GM23338 (cell line): ENCODE data around the gene PLSCR2. TPM values are rescaled to one million over a fixed set of nuclear protein-coding genes. Genes with fewer than 3 reads are reported as not detected.

Experiments
- ATAC-seq: fragments of 200-7000 bp; cut with Tn5 transposase; 3 replicates; pipeline ENCODE4 v1.9.1; 2020
- DNase-seq: peaks from one replicate; pipeline ENCODE4 v3.0.0-alpha.2; 2015; ENCODE audit warnings: low spot score
- H2AFZ ChIP-seq: fragments of 200-600 bp; sonication (generic); 2 replicates; pipeline ENCODE4 v1.8.0; 2016; ENCODE audit warnings: antibody characterized with exemption, mild to moderate bottlenecking, moderate library complexity
- H3F3A ChIP-seq: fragments of 200-600 bp; sonication (generic); replicated peaks from 2 replicates; pipeline ENCODE4 v1.8.0; 2017; ENCODE audit warnings: antibody characterized with exemption, mixed run types, low read depth
- H3K27ac ChIP-seq: fragments of 200-600 bp; sonication (generic); 2 replicates; pipeline ENCODE4 v1.6.1; 2016; ENCODE audit warnings: low read depth
- H3K27me3 ChIP-seq: fragments of 200-600 bp; sonication (generic); 2 replicates; pipeline ENCODE4 v1.8.0; 2016; ENCODE audit warnings: mild to moderate bottlenecking, mixed run types, moderate library complexity; ENCODE audit not compliant: insufficient read depth
- H3K36me3 ChIP-seq: fragments of 200-600 bp; sonication (generic); 2 replicates; pipeline ENCODE4 v1.8.0; 2016; ENCODE audit warnings: mild to moderate bottlenecking; ENCODE audit not compliant: insufficient read depth
- H3K4me1 ChIP-seq: fragments of 200-600 bp; sonication (generic); 2 replicates; pipeline ENCODE4 v1.8.0; 2016; ENCODE audit warnings: mild to moderate bottlenecking, moderate library complexity; ENCODE audit not compliant: insufficient read depth
- H3K4me2 ChIP-seq: fragments of 200-600 bp; sonication (generic); 2 replicates; pipeline ENCODE4 v1.7.1; 2017; ENCODE audit warnings: mixed run types
- H3K4me3 ChIP-seq: fragments of 200-600 bp; sonication (generic); 2 replicates; pipeline ENCODE4 v1.6.1; 2016; ENCODE audit warnings: mixed run types
- H3K79me2 ChIP-seq: fragments of 200-600 bp; sonication (generic); replicated peaks from 2 replicates; pipeline ENCODE4 v1.8.0; 2017; ENCODE audit warnings: mild to moderate bottlenecking; ENCODE audit not compliant: insufficient read depth
- H3K9me2 ChIP-seq: fragments of 200-600 bp; sonication (generic); 2 replicates; pipeline ENCODE4 v1.8.0; 2017; ENCODE audit not compliant: insufficient read depth
- H4K20me1 ChIP-seq: fragments of 200-600 bp; sonication (generic); replicated peaks from 2 replicates; pipeline ENCODE4 v1.8.0; 2017; ENCODE audit warnings: mild to moderate bottlenecking; ENCODE audit not compliant: insufficient read depth
- H3K27ac Mint-ChIP-seq: 2 replicates; pipeline ENCODE4 v1.8.0; 2020; ENCODE audit warnings: inconsistent platforms, mild to moderate bottlenecking, moderate library complexity, mixed read lengths
- H3K27me3 Mint-ChIP-seq: 3 replicates; pipeline ENCODE4 v1.8.0; 2022; ENCODE audit warnings: low read depth, mild to moderate bottlenecking, moderate library complexity, mixed read lengths, inconsistent platforms; ENCODE audit not compliant: insufficient read depth, poor library complexity
- H3K36me3 Mint-ChIP-seq: 3 replicates; pipeline ENCODE4 v1.8.0; 2021; ENCODE audit warnings: low read depth, mild to moderate bottlenecking, inconsistent platforms, moderate library complexity, mixed read lengths
- H3K4me1 Mint-ChIP-seq: 3 replicates; pipeline ENCODE4 v1.8.0; 2020; ENCODE audit warnings: mild to moderate bottlenecking, inconsistent platforms, mixed read lengths
- H3K4me3 Mint-ChIP-seq: 3 replicates; pipeline ENCODE4 v1.8.0; 2021; ENCODE audit warnings: moderate library complexity, mild to moderate bottlenecking, inconsistent platforms, mixed read lengths
- H3K9me3 Mint-ChIP-seq: 3 replicates; pipeline ENCODE4 v1.8.0; 2020; ENCODE audit warnings: moderate library complexity, mild to moderate bottlenecking, inconsistent platforms, mixed read lengths
- CREB1 ChIP-seq: fragments of 250-450 bp; sonication (Bioruptor Pico); IDR thresholded peaks from 2 replicates; pipeline ENCODE4 v1.5.0; 2020; ENCODE audit warnings: low read depth, mild to moderate bottlenecking, moderate library complexity
- EZH2 ChIP-seq: fragments of 200-600 bp; sonication (generic); IDR thresholded peaks from one replicate; pipeline ENCODE4 v1.8.0; 2017; ENCODE audit warnings: antibody characterized with exemption, mild to moderate bottlenecking, low read depth; ENCODE audit not compliant: unreplicated experiment
- EZH2phosphoT487 ChIP-seq: fragments of 200-600 bp; sonication (generic); IDR thresholded peaks from one replicate; pipeline ENCODE4 v1.8.1; 2018; ENCODE audit warnings: antibody characterized with exemption; ENCODE audit not compliant: unreplicated experiment
- JUNB ChIP-seq: IDR thresholded peaks from one replicate; pipeline ENCODE4 v1.6.1; 2016; ENCODE audit warnings: antibody characterized with exemption; ENCODE audit not compliant: unreplicated experiment
- NANOG ChIP-seq: IDR thresholded peaks from 2 replicates; pipeline ENCODE4 v1.6.1; 2016; ENCODE audit warnings: antibody characterized with exemption, borderline replicate concordance
- POLR2AphosphoS5 ChIP-seq: IDR thresholded peaks from 2 replicates; pipeline ENCODE4 v1.6.1; 2016; ENCODE audit warnings: antibody characterized with exemption, low read depth
- STAT1 ChIP-seq: IDR thresholded peaks from one replicate; pipeline ENCODE4 v1.6.1; 2016; ENCODE audit warnings: antibody characterized with exemption; ENCODE audit not compliant: unreplicated experiment
- ZNF114 ChIP-seq: fragments of 250-450 bp; sonication (Bioruptor Pico); IDR thresholded peaks from 2 replicates; pipeline ENCODE4 v1.5.0; 2020; ENCODE audit warnings: mild to moderate bottlenecking, moderate library complexity
- ZNF331 ChIP-seq: fragments of 250-450 bp; sonication (Bioruptor Pico); IDR thresholded peaks from 2 replicates; pipeline ENCODE4 v1.5.0; 2020; ENCODE audit warnings: low read depth, mild to moderate bottlenecking, moderate library complexity
- polyA plus RNA-seq: library from polyadenylated mRNA; unstranded; fragments of >200 nt; fragmentation: Nextera tagmentation; extraction: Ambion mirVana; gene quantifications from 2 replicates; pipeline ENCODE4 v1.2.1, GENCODE V29; 2016
- total RNA-seq: library from RNA; depleted of rRNA; stranded (reverse); fragments of >200 nt; shearing (Covaris generic); gene quantifications from 2 replicates; pipeline ENCODE4 v1.2.3, GENCODE V29; 2014
- TF ChIP-seq, protein P1 (sequence below): IDR thresholded peaks from one replicate; pipeline ENCODE4 v1.6.1; 2018; ENCODE audit warnings: antibody characterized with exemption; ENCODE audit not compliant: unreplicated experiment
- TF ChIP-seq, protein P2 (sequence below): fragments of 250-450 bp; sonication (Bioruptor Pico); IDR thresholded peaks from 2 replicates; pipeline ENCODE4 v1.5.0; 2020; ENCODE audit warnings: mild to moderate bottlenecking, moderate library complexity
- TF ChIP-seq, protein P3 (sequence below): IDR thresholded peaks from 2 replicates; pipeline ENCODE4 v1.6.1; 2016; ENCODE audit warnings: antibody characterized with exemption
- TF ChIP-seq, protein P4 (sequence below), 2 experiments: fragments of 200-600 bp in 1 of 2; sonication (generic) in 1 of 2; conservative IDR thresholded peaks; 2 replicates each; pipeline versions ENCODE4 v1.5.1 to v1.6.1; 2016 to 2017; ENCODE audit warnings: antibody characterized with exemption in 2 of 2, low read depth in 2 of 2, mild to moderate bottlenecking in 2 of 2, moderate library complexity in 1 of 2

Gene PLSCR2
- total and polyA plus RNA-seq, 2 experiments from 2014 or later = 0.55 TPM; not detected in 1

DNA sequence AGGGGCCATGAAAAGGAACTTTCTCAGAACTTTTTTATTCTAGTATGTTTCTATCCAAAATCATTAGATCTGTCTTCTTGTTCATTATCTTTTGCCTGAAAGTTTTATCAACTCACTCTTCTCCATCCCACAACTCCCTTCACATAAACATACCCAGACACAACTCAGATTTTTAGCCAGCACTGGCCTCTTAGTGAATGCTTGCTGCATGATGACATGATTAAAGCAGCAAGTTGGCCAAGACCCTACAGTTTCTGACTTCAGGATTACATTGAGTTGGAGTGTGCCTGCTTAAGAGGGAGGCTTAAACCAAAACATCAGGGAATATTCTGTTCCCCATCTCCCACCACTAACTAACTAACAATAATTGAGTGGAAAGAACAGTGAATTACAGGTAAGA, 38.1 kb downstream of the PLSCR2 start:
- H3F3A ChIP-seq = no peaks in the 10 kb centered on the region
- H3K4me2 ChIP-seq = no peak overlapping the region
- DNase-seq = no peak
- H3K27me3 ChIP-seq = no peaks in the 10 kb centered on the region
- Mint-ChIP-seq H3K9me3 (peaks cover 9% of the 10 kb centered on the region; the same call in 2 of the 3 replicates), H3K4me3 (no peak overlapping the region), H3K4me1 (no peaks in the 10 kb centered on the region), H3K27me3 (peaks cover 4% of the 10 kb centered on the region), H3K36me3 (peaks cover 5% of the 10 kb centered on the region), H3K27ac (no peak overlapping the region)
- H2AFZ ChIP-seq = no peak overlapping the region
- H3K9me2 ChIP-seq = 0 out of 2 replicates have a peak, but pooled peaks cover 7% of the 10 kb centered on the region
- H3K36me3 ChIP-seq = no peaks in the 10 kb centered on the region
- H3K27ac ChIP-seq = no peak overlapping the region
- no peak for ATAC-seq
- no peaks in the 10 kb centered on the region for H3K79me2 ChIP-seq
- TF ChIP-seq STAT1 (no peak), EZH2 (no peak), CREB1 (CRISPR knock-in tag) (no peak), EZH2phosphoT487 (no peak), NANOG (no peak), ZNF114 (CRISPR knock-in tag) (no peak), POLR2AphosphoS5 (no peak), JUNB (no peak), ZNF331 (CRISPR knock-in tag) (no peak)
- TF ChIP-seq, protein P1, sequence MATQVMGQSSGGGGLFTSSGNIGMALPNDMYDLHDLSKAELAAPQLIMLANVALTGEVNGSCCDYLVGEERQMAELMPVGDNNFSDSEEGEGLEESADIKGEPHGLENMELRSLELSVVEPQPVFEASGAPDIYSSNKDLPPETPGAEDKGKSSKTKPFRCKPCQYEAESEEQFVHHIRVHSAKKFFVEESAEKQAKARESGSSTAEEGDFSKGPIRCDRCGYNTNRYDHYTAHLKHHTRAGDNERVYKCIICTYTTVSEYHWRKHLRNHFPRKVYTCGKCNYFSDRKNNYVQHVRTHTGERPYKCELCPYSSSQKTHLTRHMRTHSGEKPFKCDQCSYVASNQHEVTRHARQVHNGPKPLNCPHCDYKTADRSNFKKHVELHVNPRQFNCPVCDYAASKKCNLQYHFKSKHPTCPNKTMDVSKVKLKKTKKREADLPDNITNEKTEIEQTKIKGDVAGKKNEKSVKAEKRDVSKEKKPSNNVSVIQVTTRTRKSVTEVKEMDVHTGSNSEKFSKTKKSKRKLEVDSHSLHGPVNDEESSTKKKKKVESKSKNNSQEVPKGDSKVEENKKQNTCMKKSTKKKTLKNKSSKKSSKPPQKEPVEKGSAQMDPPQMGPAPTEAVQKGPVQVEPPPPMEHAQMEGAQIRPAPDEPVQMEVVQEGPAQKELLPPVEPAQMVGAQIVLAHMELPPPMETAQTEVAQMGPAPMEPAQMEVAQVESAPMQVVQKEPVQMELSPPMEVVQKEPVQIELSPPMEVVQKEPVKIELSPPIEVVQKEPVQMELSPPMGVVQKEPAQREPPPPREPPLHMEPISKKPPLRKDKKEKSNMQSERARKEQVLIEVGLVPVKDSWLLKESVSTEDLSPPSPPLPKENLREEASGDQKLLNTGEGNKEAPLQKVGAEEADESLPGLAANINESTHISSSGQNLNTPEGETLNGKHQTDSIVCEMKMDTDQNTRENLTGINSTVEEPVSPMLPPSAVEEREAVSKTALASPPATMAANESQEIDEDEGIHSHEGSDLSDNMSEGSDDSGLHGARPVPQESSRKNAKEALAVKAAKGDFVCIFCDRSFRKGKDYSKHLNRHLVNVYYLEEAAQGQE = no peak
- TF ChIP-seq, protein P2, sequence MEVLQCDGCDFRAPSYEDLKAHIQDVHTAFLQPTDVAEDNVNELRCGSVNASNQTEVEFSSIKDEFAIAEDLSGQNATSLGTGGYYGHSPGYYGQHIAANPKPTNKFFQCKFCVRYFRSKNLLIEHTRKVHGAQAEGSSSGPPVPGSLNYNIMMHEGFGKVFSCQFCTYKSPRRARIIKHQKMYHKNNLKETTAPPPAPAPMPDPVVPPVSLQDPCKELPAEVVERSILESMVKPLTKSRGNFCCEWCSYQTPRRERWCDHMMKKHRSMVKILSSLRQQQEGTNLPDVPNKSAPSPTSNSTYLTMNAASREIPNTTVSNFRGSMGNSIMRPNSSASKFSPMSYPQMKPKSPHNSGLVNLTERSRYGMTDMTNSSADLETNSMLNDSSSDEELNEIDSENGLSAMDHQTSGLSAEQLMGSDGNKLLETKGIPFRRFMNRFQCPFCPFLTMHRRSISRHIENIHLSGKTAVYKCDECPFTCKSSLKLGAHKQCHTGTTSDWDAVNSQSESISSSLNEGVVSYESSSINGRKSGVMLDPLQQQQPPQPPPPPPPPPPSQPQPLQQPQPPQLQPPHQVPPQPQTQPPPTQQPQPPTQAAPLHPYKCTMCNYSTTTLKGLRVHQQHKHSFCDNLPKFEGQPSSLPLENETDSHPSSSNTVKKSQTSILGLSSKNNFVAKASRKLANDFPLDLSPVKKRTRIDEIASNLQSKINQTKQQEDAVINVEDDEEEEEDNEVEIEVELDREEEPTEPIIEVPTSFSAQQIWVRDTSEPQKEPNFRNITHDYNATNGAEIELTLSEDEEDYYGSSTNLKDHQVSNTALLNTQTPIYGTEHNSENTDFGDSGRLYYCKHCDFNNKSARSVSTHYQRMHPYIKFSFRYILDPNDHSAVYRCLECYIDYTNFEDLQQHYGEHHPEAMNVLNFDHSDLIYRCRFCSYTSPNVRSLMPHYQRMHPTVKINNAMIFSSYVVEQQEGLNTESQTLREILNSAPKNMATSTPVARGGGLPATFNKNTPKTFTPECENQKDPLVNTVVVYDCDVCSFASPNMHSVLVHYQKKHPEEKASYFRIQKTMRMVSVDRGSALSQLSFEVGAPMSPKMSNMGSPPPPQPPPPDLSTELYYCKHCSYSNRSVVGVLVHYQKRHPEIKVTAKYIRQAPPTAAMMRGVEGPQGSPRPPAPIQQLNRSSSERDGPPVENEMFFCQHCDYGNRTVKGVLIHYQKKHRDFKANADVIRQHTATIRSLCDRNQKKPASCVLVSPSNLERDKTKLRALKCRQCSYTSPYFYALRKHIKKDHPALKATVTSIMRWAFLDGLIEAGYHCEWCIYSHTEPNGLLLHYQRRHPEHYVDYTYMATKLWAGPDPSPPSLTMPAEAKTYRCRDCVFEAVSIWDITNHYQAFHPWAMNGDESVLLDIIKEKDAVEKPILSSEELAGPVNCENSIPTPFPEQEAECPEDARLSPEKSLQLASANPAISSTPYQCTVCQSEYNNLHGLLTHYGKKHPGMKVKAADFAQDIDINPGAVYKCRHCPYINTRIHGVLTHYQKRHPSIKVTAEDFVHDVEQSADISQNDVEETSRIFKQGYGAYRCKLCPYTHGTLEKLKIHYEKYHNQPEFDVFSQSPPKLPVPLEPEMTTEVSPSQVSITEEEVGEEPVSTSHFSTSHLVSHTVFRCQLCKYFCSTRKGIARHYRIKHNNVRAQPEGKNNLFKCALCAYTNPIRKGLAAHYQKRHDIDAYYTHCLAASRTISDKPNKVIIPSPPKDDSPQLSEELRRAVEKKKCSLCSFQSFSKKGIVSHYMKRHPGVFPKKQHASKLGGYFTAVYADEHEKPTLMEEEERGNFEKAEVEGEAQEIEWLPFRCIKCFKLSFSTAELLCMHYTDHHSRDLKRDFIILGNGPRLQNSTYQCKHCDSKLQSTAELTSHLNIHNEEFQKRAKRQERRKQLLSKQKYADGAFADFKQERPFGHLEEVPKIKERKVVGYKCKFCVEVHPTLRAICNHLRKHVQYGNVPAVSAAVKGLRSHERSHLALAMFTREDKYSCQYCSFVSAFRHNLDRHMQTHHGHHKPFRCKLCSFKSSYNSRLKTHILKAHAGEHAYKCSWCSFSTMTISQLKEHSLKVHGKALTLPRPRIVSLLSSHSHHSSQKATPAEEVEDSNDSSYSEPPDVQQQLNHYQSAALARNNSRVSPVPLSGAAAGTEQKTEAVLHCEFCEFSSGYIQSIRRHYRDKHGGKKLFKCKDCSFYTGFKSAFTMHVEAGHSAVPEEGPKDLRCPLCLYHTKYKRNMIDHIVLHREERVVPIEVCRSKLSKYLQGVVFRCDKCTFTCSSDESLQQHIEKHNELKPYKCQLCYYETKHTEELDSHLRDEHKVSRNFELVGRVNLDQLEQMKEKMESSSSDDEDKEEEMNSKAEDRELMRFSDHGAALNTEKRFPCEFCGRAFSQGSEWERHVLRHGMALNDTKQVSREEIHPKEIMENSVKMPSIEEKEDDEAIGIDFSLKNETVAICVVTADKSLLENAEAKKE (CRISPR knock-in tag) = no peak
- TF ChIP-seq, protein P3, sequence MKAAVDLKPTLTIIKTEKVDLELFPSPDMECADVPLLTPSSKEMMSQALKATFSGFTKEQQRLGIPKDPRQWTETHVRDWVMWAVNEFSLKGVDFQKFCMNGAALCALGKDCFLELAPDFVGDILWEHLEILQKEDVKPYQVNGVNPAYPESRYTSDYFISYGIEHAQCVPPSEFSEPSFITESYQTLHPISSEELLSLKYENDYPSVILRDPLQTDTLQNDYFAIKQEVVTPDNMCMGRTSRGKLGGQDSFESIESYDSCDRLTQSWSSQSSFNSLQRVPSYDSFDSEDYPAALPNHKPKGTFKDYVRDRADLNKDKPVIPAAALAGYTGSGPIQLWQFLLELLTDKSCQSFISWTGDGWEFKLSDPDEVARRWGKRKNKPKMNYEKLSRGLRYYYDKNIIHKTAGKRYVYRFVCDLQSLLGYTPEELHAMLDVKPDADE = no peak
- TF ChIP-seq, protein P4, sequence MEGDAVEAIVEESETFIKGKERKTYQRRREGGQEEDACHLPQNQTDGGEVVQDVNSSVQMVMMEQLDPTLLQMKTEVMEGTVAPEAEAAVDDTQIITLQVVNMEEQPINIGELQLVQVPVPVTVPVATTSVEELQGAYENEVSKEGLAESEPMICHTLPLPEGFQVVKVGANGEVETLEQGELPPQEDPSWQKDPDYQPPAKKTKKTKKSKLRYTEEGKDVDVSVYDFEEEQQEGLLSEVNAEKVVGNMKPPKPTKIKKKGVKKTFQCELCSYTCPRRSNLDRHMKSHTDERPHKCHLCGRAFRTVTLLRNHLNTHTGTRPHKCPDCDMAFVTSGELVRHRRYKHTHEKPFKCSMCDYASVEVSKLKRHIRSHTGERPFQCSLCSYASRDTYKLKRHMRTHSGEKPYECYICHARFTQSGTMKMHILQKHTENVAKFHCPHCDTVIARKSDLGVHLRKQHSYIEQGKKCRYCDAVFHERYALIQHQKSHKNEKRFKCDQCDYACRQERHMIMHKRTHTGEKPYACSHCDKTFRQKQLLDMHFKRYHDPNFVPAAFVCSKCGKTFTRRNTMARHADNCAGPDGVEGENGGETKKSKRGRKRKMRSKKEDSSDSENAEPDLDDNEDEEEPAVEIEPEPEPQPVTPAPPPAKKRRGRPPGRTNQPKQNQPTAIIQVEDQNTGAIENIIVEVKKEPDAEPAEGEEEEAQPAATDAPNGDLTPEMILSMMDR (conservative IDR thresholded peaks at IDR 0.05; ENCODE audit: low read depth in 2 of 2) = no peak
- no peaks in the 10 kb centered on the region for H4K20me1 ChIP-seq
- no peak overlapping the region for H3K4me3 ChIP-seq
- H3K4me1 ChIP-seq = no peaks in the 10 kb centered on the region
